GM04503 (cell line): ENCODE results near the gene NDUFS8.

ENCODE experiments used
- DNase-seq: peaks from one replicate; pipeline ENCODE4 v3.0.0-alpha.2; 2012; ENCODE audit warnings: low read depth

Gene NDUFS8

GRCh38 chr11:68049509-68050370, 19.3 kb downstream of the NDUFS8 start:
- no peak for DNase-seq

GRCh38 chr11:68050371-68050841, 19.9 kb downstream of the NDUFS8 start:
- DNase-seq = no peak

- no peak for DNase-seq
These were observed 21.0 kb downstream of the NDUFS8 start for GRCh38 chr11:68051191-68052136.

GRCh38 chr11:68052137-68052873, 21.8 kb downstream of the NDUFS8 start:
- no peak for DNase-seq

GRCh38 chr11:68053117-68053516, 22.6 kb downstream of the NDUFS8 start:
- DNase-seq = no peak

- no peak for DNase-seq
These were observed 23.7 kb downstream of the NDUFS8 start for GRCh38 chr11:68053981-68054812.

- no peak for DNase-seq
These were observed 26.1 kb downstream of the NDUFS8 start for GRCh38 chr11:68056317-68057285.

- no peak for DNase-seq
These were observed 27.3 kb downstream of the NDUFS8 start for GRCh38 chr11:68057807-68058206.

- no peak for DNase-seq
These were observed 31.0 kb downstream of the NDUFS8 start for GRCh38 chr11:68061508-68061907.

- no peak for DNase-seq
These were observed 34.4 kb downstream of the NDUFS8 start for GRCh38 chr11:68064926-68065325.

- DNase-seq = no peak
These were observed 35.4 kb downstream of the NDUFS8 start for GRCh38 chr11:68065841-68066240.

GRCh38 chr11:68066742-68067141, 36.3 kb downstream of the NDUFS8 start:
- DNase-seq = no peak

GRCh38 chr11:68067991-68068390, 37.5 kb downstream of the NDUFS8 start:
- DNase-seq = no peak

GRCh38 chr11:68071281-68072048, 41.0 kb downstream of the NDUFS8 start:
- DNase-seq = no peak

GRCh38 chr11:68074584-68075352, 44.3 kb downstream of the NDUFS8 start:
- DNase-seq = no peak

GRCh38 chr11:68076371-68077042, 46.0 kb downstream of the NDUFS8 start:
- DNase-seq = no peak
